ENCODE measurements around the gene HOXC9.

Gene HOXC9

GRCh38 chr12:53988541-53989226, 11.3 kb upstream of the HOXC9 start:
- no peak for DNase-seq (ENCODE audit: low spot score)

- no peak for DNase-seq (ENCODE audit: low spot score)
These were observed 10.5 kb upstream of the HOXC9 start for GRCh38 chr12:53989227-53990113.

- no peak for DNase-seq (ENCODE audit: low spot score)
These were observed 9.5 kb upstream of the HOXC9 start for GRCh38 chr12:53990311-53991076.

- no peak for DNase-seq (ENCODE audit: low spot score)
These were observed 8.9 kb upstream of the HOXC9 start for GRCh38 chr12:53991077-53991460.

- DNase-seq (ENCODE audit: low spot score), result no peak
These were observed 7.5 kb upstream of the HOXC9 start for GRCh38 chr12:53992377-53992889.

GRCh38 chr12:53993162-53994008, 6.6 kb upstream of the HOXC9 start:
- no peak for DNase-seq (ENCODE audit: low spot score)

GRCh38 chr12:53994009-53994263, 6.0 kb upstream of the HOXC9 start:
- DNase-seq (ENCODE audit: low spot score), result no peak

- DNase-seq (ENCODE audit: low spot score), result no peak
These were observed 5.5 kb upstream of the HOXC9 start for GRCh38 chr12:53994264-53995001.

- peak; percentile 14 for DNase-seq (ENCODE audit: low spot score)
These were observed 5.0 kb upstream of the HOXC9 start for GRCh38 chr12:53995002-53995377.

GRCh38 chr12:53995378-53996239, 4.4 kb upstream of the HOXC9 start:
- DNase-seq (ENCODE audit: low spot score), result no peak

- no peak for DNase-seq (ENCODE audit: low spot score)
These were observed 3.4 kb upstream of the HOXC9 start for GRCh38 chr12:53996240-53997203.

GRCh38 chr12:53997204-53998109, 2.5 kb upstream of the HOXC9 start:
- DNase-seq (ENCODE audit: low spot score), result no peak

GRCh38 chr12:53998110-53998899, 1.7 kb upstream of the HOXC9 start:
- no peak for DNase-seq (ENCODE audit: low spot score)

GRCh38 chr12:53998900-53999236, 1.1 kb upstream of the HOXC9 start:
- DNase-seq (ENCODE audit: low spot score), result no peak

GRCh38 chr12:53999559-54000115, 324 bp upstream of the HOXC9 start:
- DNase-seq (ENCODE audit: low spot score), result no peak

GRCh38 chr12:54001283-54002187, 1.6 kb downstream of the HOXC9 start:
- DNase-seq (ENCODE audit: low spot score), result no peak

Measured in CD4-positive, alpha-beta T cell treated with Interleukin-6 at 100 ng/mL for 8 hours (primary cell).